NAMALWA (cell line): ENCODE results near the gene CPA2.
A peak's percentile ranks its signal among the peaks of the same experiment; 100 is the strongest.

ENCODE experiments used
- DNase-seq: peaks from one replicate; pipeline ENCODE4 v3.0.0-alpha.2; 2015; ENCODE audit warnings: low spot score

The CPA2 gene

DNA sequence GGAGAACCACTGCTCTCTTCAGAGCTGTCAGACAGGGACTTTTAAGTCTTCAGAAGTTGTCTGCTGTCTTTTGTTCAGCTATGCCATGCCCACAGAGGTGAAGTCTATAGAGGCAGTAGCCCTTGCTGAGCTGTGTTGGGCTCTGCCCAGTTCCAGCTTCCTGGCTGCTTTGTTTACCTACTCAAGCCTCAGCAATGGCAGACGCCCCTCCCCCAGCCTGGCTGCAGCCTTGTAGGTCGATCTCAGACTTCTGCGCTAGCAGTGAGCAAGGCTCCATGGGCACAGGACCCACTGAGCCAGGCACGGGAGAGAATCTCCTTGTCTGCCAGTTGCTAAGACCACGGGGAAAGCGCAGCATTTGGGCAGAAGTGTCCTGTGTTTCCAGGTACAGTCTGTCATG lies 12.1 kb upstream of the CPA2 start:
- DNase-seq = no peak

DNA sequence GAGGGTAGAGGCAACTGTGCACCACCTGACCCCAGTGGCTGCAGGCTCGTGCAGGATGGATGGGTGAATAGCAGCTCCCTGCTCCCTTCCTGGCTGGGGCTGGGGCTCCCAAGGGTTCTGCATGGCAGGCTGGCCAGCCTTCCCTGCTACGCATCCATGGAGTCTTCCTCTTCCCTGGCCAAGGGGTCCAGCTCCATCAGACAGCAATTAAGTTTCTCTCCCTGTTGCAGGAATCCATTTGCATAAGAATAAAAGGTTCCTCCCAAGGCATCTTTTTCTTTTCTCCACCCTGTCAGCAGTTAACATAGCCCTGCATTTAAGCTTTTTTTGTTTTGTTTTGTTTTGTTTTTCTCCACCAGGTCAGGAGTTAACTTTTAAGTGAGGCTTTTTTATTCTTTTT lies 10.0 kb upstream of the CPA2 start:
- no peak for DNase-seq

DNA sequence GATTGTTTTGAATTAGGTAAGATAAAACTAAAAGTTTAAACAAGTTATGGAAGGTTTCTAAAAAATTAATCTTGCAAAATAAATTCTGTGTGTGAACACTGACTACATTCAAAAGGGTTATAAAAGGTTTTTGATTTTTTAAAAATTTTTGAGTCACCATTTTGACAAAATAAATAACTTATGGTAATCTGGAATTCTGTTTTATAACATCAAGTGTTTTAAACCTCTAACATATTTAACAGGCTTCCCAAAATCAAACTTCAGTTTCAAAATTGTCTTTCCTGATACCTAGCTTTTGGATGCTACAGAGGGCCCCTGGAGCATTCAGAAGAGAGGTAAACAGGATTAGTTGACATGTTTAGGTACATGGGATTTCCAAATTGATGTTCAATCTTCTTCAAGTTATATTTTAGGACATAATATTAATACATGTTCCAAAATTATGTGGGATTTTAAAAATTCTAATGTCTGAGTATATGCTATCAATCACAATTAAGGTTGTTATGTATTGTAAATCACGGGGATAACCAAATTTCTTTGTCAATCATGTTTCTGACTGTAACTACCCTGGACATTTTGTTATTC lies 8.1 kb upstream of the CPA2 start:
- no peak for DNase-seq

DNA sequence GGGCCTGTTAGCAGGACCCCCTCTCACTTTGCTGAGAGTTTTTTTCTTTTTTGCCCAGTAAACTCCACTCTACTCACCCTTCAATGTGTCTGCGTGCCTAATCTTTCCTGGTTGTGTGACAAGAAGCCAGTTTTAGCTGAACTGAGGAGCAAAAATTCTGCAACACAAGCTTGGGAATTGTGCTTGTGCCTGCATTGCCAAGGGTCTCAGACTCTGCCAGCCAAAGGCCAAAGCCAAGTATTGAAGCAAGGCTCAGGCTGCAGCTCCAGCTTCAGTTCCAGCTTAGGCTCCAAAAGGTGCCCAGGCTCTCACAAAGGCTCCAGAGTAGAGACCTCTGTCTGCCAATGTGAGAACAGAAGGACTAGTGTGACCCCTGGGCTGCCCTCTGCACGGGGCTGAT lies 4.2 kb upstream of the CPA2 start:
- no peak for DNase-seq

DNA sequence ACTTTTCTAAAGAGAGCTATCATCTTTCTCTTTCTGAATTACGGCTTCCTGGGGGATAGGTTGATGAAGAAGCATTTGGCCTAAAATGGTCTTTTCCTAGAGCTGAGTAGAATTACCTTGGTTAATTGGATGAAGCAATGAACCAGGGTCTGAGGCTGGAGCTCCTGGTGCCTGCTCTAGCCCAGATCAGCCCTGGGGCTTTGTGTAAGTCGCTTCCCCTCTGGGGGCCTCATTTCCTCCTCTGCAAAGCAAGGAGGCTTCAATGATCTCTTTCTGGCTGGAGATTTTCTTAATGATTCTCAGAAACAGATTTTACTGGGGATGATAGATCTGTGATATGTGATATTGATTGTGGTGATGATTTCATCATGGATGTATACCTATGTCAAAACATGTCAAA lies 3.5 kb upstream of the CPA2 start:
- DNase-seq = no peak

DNA sequence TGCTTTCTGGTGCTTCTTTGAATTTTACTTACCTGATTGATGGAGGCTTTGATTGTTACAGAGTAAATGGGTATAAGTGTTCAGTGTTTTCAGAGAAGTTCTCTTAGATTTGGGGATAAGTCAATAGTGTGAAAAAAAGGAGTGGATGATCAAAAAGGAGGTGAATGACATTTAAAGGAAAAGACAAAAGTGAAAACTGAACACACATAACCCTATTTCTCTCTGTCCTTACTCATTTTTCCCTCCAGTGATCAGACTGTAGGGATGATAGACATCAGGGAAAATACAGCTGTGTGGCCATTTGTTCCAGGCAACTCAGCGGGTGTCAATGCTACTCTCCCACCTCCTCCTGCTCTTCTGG lies 278 bp downstream of the CPA2 start:
- no peak for DNase-seq

DNA sequence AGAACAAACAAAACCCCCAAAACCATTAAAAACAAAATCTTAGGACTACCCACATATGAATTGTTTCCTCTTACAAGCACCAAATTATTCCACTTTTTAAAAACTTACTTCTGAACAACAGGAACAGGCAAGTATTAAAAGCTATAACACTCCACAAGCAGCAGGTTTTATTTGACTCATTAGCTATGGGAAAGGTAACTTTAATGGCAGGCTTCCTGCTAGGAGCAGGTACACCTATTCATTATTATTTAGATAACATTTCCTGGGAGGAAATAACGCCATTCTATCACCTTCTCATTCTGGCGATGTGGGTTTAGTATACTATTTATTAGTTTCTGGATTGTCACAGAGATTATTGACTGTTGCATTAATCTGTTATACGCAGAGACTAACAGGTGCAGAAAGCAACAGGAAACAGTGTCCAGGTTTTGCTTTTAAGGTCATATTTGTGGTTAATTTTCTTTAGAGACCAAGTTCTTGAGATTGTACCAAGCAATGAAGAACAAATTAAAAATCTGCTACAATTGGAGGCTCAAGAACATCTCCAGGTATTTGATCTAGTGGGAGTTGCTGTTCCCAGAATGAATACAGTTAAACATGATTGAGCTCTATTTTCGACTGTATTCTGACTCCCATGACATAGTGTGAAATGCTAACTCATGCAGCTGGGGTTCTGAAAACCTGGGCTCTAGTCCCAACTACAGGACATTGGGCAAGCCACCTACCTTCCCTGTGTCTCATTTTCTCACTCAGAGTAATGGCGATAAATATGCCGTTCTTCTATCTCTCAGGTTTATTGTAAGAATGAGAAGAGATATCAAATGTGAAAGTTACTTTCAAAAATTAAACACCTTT lies 2.0 kb downstream of the CPA2 start:
- no peak for DNase-seq

DNA sequence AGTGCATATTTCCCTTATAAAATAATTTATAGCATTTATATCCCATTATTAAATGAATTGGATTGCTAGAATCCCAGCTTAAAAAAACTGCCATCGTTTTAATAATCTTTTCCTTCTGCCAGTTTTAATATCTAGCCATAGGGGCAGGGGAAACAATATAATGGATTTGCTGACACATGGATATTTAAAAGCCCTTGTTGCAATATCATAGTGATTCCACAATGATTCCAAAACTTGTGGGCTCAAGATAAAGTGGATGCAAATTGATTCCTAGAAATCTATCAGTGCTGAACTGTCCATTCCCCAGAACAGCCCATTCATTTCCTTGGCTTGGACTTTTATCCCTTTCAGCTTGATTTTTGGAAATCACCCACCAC lies 2.6 kb downstream of the CPA2 start:
- no peak for DNase-seq

DNA sequence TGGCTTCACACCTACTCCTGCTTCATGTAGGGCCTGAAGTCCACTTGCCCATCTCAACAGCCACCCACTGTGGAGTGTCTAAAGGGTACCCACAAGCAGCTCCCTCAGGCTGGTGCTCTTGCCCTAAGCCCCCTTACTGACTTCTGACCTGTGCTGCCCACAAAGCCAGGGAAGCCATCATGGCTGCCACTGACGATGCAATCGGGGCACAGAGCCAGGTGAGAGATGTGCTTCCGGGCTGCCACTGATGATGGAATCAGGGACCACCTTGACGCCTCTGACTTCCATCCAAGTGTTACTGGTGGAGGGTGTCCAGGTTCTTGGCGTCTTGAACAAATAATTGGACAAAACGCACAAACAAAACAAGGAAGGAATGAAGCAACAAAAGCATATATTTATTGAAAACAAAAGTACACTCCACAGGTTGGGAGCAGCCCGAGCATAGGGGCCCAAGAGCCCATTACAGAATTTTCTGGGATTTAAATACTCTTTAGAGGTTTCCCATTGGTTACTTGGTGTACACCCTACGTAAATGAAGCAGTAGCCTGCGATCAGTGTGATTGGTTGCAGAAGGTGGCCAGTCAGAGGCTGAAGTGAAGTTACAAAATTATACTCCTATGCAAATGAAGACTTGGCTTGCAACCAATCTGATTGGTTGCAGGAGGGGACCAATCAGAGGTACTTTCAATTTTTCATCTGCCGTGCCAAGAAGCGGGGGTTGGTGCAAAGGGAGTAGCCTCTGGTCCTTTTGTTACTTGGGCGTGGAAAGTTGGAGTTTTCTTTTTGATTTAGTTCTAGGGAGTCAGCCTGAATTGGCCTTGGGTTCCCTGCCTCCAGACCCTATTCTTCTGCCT lies 4.5 kb downstream of the CPA2 start:
- DNase-seq = peak; percentile 13

DNA sequence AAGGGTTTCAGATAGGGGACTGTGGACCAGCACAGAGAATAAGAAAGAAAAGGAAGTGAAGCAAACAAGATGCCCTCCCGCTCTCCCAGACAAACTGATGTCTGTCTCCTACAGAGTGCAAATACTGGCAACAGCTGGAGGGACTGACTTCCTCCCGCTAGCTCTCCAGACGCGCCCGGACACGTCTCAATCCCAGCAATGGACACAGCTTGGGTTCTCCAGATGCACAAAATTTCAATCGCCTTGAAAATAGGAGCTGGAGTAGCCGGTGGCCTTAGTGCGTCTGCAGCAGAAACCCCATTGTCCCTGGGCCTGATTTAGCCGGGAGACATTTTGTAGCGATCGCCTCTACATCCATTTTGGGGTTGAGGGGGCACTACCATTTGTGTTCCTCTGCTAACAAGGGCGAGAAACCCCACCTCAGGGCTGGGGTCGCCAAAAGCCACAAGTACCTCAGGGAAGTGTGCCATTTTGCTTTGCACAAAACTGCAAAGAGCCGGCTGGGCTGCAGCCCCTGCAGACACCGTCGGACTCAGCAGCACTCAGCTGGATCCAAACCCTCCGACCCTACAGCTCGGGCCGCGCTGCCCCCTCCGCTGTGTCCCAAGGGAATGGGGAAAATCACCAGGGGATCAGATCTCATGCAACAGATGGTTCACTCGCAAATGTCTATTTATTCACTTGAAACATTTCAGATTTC lies 5.9 kb downstream of the CPA2 start:
- DNase-seq = no peak

DNA sequence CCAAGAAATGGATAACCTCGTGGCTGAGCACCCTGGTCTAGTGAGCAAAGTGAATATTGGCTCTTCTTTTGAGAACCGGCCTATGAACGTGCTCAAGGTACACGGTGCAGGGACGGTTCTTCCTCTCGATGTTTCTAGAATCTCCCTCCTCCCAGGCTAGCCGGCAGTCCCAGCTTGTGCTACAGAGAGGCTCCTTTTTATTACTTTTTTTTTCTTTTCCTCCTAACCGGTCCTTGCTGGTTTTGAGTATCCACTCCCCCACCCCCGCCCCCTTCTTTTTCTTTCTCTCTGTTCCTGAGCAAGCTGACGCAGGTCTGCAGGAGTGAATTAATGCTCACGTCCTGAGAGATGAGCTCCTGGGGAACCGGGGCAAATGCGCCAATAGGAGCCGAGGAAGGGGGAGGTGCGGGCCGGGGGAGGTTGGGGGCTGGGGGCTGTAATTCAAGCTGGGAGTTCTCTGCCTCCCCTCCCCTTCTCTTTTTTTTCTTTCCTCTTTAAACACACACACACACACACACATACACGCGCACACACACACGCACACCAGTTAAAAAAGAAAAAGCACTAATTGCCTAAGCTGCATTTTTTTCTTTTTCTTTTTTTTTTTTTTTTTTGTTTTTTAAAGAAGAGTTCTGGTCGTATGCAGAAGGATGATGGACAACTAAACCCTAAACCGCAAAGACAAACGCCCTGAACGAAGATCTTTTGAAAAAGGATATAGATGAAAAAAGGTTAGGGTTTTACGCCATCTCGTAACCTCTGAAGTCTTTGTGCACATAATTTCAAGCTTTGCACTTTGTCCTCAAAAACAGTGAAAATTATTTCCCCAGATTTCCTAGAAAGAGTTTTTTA lies 6.6 kb downstream of the CPA2 start:
- DNase-seq = no peak

DNA sequence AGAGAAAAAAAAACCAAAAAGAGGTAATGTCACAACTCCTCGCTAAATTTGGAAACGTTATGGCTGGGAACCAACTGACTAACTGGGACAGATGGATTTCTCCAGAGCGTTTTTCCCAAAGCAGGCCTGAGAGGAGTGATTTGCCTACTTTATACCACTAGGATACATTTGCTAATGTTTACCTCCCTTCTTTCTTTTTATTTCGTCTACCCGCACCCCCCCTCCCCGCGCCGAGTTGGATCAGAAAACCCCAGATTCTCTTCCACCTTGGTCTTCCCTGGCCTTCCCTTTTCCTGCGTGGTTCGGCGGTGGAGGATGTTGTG lies 7.2 kb downstream of the CPA2 start:
- DNase-seq = no peak

DNA sequence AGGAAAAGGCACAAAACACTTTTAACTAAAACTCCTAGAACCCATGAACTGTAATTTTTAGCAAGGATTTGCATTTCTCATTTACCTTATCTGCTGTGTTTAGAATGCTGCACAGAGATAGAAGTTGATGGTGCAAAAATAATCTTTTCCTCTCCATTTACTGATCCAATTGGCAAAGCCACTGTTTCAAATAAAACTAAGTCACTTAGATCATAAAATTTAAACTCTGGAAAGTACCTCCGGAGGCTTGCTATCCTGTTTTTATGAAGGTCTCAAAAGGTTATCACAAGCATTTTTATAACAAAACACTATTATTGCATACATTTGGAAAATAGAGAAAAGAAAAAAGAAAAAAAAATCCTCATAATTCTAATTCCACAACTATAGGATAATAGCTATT lies 7.6 kb downstream of the CPA2 start:
- DNase-seq = no peak

DNA sequence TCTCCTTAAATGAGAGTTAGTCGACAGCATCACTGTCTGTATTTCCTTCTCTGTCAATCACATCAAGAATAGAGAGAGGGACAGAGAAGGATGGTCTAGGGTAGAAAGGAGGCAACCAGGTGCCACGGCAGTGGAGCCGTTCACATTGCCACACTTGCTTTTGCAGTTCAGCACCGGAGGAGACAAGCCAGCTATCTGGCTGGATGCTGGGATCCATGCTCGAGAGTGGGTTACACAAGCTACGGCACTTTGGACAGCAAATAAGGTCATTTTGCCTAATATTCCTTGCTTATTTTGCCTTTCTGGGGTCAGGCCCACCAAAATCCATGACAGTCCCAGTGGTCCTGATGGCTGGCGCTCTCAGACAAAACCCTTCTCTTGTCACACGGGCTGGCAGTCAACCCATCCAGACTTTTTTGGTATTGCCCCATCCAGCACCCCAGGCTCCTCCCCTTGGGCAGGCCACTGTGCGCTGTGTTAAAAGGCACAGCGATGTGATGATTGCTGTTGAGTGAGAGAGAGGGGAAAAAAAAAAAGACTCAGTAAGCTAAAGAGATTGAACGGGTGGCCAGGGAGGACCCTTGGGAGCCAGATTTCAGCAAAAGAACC lies 8.4 kb downstream of the CPA2 start:
- no peak for DNase-seq

DNA sequence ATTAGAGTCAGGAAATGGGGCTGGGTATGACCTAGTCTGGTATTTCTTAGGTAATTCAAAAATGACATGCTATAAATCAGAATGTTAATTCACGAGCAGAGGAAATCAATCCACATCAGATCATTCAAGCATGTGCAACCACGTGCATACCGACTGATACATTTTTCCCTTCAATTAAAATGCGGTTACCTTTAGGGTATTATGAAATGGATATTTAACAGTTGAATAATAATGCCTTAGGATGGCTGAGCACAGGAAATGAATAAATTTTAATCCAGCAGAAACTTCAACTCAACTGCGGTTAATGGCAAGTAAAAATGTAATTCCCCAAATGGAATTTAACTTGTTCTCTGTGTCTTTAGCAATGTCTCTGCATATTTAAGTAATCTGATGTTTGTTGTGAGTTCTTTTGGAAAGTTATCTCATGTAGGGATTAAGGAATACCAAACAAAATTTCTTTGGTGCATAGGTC lies 9.2 kb downstream of the CPA2 start:
- no peak for DNase-seq

DNA sequence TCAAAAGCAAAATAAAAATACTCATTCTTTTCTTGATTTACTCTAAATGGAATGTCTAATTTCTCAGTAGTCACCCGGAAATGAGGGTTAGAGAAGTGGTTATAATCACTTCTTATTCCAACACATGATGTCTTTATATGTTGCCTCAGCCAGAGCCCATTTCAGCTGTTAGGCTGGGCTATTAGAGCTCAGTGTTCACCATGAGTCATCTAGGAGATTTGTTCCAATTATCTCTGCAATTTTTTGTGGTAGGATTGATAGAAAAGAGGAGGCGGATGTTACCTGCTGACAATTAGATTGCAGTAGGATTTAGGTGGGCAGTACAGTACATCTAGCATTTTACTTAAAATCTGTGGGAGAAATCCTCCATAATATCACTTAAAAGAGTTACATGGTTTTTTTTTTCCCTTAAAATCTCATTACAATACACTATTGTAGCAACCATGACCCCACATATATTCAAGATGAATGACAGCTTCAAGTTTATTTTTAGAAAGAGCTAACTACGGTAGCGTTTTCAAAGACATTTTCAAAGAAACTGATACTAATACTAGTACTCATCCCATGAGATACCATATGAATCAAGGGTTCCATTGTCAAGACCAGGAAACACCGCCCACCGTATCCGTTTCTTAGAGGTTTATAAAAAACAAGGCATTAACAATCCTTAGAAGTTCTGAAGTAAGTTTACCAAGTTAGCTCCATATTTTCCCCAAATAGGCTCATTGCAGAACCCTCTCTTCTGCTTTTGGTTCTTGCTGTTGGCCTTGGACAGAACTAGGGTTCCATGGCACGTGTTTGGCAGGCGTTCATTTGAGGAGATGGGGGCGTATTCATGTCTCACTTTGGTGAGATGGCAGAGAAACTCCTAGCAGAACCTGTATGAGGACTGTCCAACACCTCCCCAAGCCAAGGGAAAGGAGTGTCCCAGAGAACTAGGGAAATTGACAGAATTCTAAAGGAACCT lies 10.4 kb downstream of the CPA2 start:
- DNase-seq = no peak

DNA sequence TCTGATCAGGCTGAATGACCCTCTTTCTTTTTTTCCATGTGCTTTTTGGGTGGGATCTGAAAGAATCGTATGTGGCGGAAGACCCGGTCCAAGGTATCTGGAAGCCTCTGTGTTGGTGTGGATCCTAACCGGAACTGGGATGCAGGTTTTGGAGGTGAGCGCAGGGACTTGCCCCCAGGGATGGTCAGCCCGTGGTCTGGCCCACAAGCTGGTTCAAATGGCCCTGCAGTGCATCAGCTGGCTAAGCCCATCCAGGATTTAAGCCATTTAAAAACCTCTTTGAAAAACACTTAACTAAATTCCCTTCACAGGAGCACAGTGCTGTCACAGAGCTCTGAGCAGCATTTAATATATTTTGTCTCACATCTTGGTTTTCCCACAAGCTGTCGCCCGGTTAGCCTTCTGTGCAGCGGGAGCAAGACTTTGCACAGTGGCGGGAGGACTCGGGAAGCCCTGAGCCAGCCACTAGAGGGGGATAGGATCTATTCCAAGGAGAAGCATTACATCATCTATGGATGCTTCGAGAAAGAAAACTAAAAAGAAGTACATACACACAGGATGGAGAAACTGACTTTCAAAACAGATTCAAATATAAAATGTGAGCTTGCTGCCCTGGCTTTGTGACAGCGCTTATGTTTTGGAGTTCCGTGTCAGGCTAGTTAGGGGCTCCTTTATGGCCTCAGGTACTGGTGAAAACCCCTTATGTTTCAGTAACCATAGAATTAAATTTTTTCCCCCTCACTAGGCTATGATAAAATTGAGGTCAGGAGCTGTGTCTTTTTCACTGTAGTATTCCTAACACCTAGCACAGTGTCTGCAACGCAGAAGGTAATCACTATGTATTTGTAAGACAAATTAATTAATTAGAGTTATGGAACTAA lies 11.3 kb downstream of the CPA2 start:
- DNase-seq = no peak

DNA sequence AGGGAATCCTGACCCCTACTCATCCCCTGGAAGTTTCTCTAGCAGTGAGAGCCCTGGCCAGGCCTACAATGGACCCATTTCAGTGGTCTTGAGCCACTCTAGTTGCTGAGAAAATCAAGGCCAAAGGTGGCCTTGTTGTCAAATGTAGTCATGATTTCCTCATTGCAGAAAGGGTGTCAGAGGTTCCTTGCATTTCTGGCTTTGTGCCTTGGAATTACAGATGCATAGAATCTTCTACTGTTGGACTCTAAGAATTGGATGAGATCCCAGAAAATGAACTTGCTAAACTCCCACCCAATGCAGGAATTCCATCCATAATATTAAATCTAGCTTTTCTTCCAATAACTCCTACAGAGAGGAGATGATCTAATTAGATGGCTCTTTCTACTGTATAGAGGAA lies 12.2 kb downstream of the CPA2 start:
- no peak for DNase-seq

DNA sequence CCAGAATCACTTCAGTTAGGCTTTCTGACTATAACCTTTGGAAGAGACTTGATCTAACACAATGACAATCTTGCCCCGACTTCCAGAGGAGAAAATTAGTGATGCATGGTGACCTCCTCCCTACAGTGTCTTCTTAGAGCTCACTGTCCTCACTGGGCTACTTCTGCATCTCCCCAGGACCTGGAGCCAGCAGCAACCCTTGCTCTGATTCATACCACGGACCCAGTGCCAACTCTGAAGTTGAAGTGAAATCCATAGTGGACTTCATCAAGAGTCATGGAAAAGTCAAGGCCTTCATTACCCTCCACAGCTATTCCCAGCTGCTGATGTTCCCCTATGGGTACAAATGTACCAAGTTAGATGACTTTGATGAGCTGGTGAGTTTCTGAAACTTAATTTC lies 12.6 kb downstream of the CPA2 start:
- DNase-seq = no peak
